ENCODE results near the gene MOB2.

DNA sequence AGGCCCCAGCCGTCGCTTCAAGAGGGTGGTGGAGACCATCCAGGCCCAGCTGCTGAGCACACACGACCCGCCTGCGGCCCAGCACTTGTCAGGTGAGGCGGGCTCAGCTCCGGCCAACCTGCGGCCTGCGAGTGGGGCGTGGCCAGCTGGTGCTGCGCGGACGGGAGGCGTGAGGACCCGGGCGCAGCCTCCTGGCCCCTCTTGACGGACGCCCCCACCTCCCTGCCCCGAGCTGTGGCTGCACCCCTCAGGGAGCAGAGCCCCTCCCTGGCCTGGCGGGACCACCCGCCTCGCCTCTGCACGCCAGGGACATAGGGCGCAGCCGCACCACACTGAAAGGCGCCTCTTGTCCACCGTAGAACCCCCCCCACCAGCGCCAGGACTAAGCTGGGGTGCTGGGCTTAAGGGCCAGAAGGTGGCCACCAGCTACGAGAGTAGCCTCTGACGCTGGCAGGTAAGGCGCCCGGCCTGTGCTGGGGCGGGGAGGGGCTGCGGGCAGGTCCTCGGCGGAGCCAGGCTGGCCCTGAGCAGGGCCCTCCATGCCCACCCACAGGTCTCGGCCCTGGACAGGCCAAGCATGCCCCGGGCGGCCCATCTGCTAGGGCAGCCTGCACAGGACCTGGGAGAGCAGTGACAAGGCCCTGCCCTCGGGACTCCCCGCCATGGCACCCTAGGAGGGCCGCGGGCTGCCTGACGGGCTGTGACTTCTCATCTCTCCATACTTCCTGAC lies 29.8 kb downstream of the MOB2 start:
- TF ChIP-seq, protein P1, sequence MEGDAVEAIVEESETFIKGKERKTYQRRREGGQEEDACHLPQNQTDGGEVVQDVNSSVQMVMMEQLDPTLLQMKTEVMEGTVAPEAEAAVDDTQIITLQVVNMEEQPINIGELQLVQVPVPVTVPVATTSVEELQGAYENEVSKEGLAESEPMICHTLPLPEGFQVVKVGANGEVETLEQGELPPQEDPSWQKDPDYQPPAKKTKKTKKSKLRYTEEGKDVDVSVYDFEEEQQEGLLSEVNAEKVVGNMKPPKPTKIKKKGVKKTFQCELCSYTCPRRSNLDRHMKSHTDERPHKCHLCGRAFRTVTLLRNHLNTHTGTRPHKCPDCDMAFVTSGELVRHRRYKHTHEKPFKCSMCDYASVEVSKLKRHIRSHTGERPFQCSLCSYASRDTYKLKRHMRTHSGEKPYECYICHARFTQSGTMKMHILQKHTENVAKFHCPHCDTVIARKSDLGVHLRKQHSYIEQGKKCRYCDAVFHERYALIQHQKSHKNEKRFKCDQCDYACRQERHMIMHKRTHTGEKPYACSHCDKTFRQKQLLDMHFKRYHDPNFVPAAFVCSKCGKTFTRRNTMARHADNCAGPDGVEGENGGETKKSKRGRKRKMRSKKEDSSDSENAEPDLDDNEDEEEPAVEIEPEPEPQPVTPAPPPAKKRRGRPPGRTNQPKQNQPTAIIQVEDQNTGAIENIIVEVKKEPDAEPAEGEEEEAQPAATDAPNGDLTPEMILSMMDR (IDR thresholded peaks at IDR 0.05), result no peak
- TF ChIP-seq POLR2A (IDR thresholded peaks at IDR 0.05), result no peak

Data from body of pancreas (tissue), 4 donors.